ENCODE measurements around the gene SFTPA1. TPM values are rescaled to one million over a fixed set of nuclear protein-coding genes. Genes with fewer than 3 reads are reported as not detected.
"Not testable (repeated sequence)": the region's sequence is repeated elsewhere in the genome, so short reads cannot be mapped to it uniquely, and the experiment has no call there.

SFTPA1 gene
- total RNA-seq (100 to 1,000 TPM in 1 of 5 donors, 1 to 10 TPM in 2, not detected in 2; 1.2 to 525 (median 1.4) TPM), polyA plus RNA-seq (1 to 10 TPM in 1 of 3 donors, under 1 TPM in 1, not detected in 1; 0.75 to 3.2 TPM)
- long read RNA-seq, donor 1 = 0 reads
- long read RNA-seq, donor 2 = 0 reads
- long read RNA-seq, donor 3 = 0 reads
- long read RNA-seq, donor 4 = 0 reads
- long read RNA-seq, donor 5 = 0 reads
- long read RNA-seq, donor 6 = 0 reads
- long read RNA-seq, donor 7 = 0 reads
- long read RNA-seq, donor 8 = 0 reads
- long read RNA-seq, donor 9 = 0 reads
- long read RNA-seq, donor 10 = 0 reads

GRCh38 chr10:79610601-79611191 lies at the start of gene SFTPA1:
TSS of gene SFTPA1 (plus strand) at chr10:79610939. CDS start at chr10:79611826, 887 bp downstream.
- no peaks in the 10 kb centered on the region for H3K9me3 ChIP-seq
- H3K36me3 ChIP-seq = no peaks in the 10 kb centered on the region
- H3K4me1 ChIP-seq = no peaks in the 10 kb centered on the region
- WGBS, 5 donors = 54 to 76% (median 67%) methylated on average over 4 of the region's 4 CpGs
- no peak within 1 kb of the TSS for H3K27ac ChIP-seq
- H3K27me3 ChIP-seq = no peaks in the 10 kb centered on the region
- no peak within 1 kb of the TSS for H3K4me3 ChIP-seq
- TF ChIP-seq POLR2A (IDR thresholded peaks at IDR 0.05) (no peak), POLR2AphosphoS5 (IDR thresholded peaks at IDR 0.05) (no peak), CTCF (IDR thresholded peaks at IDR 0.05) (no peak), EP300 (IDR thresholded peaks at IDR 0.05) (no peak)
- no peak for DNase-seq
- intact Hi-C loops (cut with DNase I; ENCODE audit: low total_unique reads) = no loop called here

GRCh38 chr10:79561257-79561656 lies 49.5 kb upstream of the SFTPA1 start:
- H3K9me3 ChIP-seq = no peaks in the 10 kb centered on the region
- DNase-seq = no peak
- no peak overlapping the region for H3K27ac ChIP-seq
- TF ChIP-seq EP300 (IDR thresholded peaks at IDR 0.05) (no peak), POLR2A (IDR thresholded peaks at IDR 0.05) (no peak), POLR2AphosphoS5 (IDR thresholded peaks at IDR 0.05) (no peak), CTCF (IDR thresholded peaks at IDR 0.05) (no peak)
- no peaks in the 10 kb centered on the region for H3K36me3 ChIP-seq
- H3K4me3 ChIP-seq = no peak overlapping the region
- H3K27me3 ChIP-seq = peaks cover 0 to 12% (median 0%) of the 10 kb centered on the region in 3 donors
- intact Hi-C loops (cut with DNase I; ENCODE audit: low total_unique reads) = no loop called here
- peaks cover 0 to 14% (median 4%) of the 10 kb centered on the region in 4 donors for H3K4me1 ChIP-seq
- WGBS, 5 donors = 74 to 88% (median 86%) methylated on average over 3 of the region's 3 CpGs

GRCh38 chr10:79562135-79562756 lies 48.5 kb upstream of the SFTPA1 start:
- 13 to 20% (median 18%) methylated on average over 14 to 17 of the region's 17 CpGs for WGBS, 5 donors
- TF ChIP-seq CTCF (IDR thresholded peaks at IDR 0.05) = peak in 5 of 7 experiments; percentile 47 to 75 (median 51)
- no peak for TF ChIP-seq EP300 (IDR thresholded peaks at IDR 0.05)
- no peak for TF ChIP-seq POLR2AphosphoS5 (IDR thresholded peaks at IDR 0.05)
- TF ChIP-seq POLR2A (IDR thresholded peaks at IDR 0.05) = no peak
- Histone ChIP-seq H3K4me1 (peaks cover 0 to 14% (median 4%) of the 10 kb centered on the region in 4 donors), H3K27ac (no peak overlapping the region), H3K27me3 (peaks cover 0 to 12% (median 0%) of the 10 kb centered on the region in 3 donors), H3K36me3 (no peaks in the 10 kb centered on the region), H3K4me3 (no peak overlapping the region), H3K9me3 (no peaks in the 10 kb centered on the region)
- intact Hi-C loops (cut with DNase I; ENCODE audit: low total_unique reads) = no loop called here
- DNase-seq = peak; percentile 67 to 88

GRCh38 chr10:79563426-79563825 lies 47.3 kb upstream of the SFTPA1 start:
- intact Hi-C loops (cut with DNase I; ENCODE audit: low total_unique reads) = no loop called here
- TF ChIP-seq EP300 (IDR thresholded peaks at IDR 0.05) = no peak
- TF ChIP-seq POLR2A (IDR thresholded peaks at IDR 0.05) = no peak
- TF ChIP-seq CTCF (IDR thresholded peaks at IDR 0.05) = no peak
- no peak for TF ChIP-seq POLR2AphosphoS5 (IDR thresholded peaks at IDR 0.05)
- no peaks in the 10 kb centered on the region for H3K36me3 ChIP-seq
- H3K4me1 ChIP-seq = peaks cover 0 to 14% (median 4%) of the 10 kb centered on the region in 4 donors
- 61 to 79% (median 70%) methylated on average over 4 of the region's 4 CpGs for WGBS, 5 donors
- no peak overlapping the region for H3K27ac ChIP-seq
- H3K4me3 ChIP-seq = no peak overlapping the region
- H3K27me3 ChIP-seq = peaks cover 0 to 12% (median 0%) of the 10 kb centered on the region in 3 donors
- H3K9me3 ChIP-seq = no peaks in the 10 kb centered on the region
- DNase-seq = no peak

GRCh38 chr10:79570624-79571023 lies 40.1 kb upstream of the SFTPA1 start:
- H3K36me3 ChIP-seq; H3K4me3 ChIP-seq; intact Hi-C loops (cut with DNase I; ENCODE audit: low total_unique reads); H3K9me3 ChIP-seq; H3K4me1 ChIP-seq; DNase-seq; H3K27ac ChIP-seq: not testable (repeated sequence)
- WGBS, 5 donors = 71 to 81% (median 79%) methylated on average over 6 of the region's 6 CpGs
- peaks cover 0 to 11% (median 0%) of the 10 kb centered on the region in 3 donors for H3K27me3 ChIP-seq

All from stomach (tissue), 19 donors.